NCI-H524 treated with DMSO at 0.1 percent for 48 hours (cell line): ENCODE results near the gene FUT9.
A peak's percentile ranks its signal among the peaks of the same experiment; 100 is the strongest.

Experiments used
- DNase-seq: peaks from one replicate; lab custom pipeline; 2025; lab: John Stamatoyannopoulos, UW

FUT9 gene

DNA sequence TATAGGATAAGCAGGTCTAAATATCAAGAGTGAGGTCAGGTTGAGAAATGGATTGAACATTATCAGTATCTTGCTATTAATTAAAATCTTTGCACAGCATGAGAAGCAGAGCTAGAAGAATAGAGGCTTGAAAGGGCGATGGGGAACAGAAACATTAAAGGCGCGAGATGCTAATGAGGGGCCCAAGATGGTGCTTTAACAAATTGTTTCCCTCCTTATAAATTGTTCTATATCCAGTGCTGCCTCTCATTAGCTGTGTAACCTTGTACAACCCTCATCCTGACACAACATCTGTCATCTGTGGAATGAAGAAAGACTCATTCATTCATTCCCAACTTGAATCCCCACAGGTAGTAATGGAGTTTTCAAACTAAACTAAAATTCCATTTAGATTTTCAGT, 57.8 kb downstream of the FUT9 start:
- no peak for DNase-seq

- no peak for DNase-seq
These were observed 58.2 kb downstream of the FUT9 start for GRCh38 chr6:96074006-96074405.

- no peak for DNase-seq
These were observed 60.1 kb downstream of the FUT9 start for GRCh38 chr6:96075826-96076225.

DNA sequence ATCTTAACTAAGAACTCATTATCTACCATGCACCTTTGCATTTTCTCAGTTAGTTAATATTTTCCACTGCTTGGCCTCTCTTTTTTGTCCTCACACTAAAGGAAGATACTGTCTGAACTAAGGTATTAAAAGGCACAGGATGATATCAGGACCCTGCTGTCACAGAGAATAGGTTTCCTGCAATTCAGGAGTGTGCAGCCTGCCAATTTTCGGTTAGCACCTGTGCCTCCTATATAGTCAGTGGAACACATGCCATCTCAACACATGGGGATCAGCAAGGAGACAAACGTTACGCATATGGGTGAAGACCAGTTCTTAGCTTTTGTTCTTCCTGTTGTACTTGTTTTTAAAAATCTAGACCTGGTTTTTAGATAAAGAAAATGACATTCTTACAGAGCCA, 71.0 kb downstream of the FUT9 start:
- DNase-seq: no peak

DNA sequence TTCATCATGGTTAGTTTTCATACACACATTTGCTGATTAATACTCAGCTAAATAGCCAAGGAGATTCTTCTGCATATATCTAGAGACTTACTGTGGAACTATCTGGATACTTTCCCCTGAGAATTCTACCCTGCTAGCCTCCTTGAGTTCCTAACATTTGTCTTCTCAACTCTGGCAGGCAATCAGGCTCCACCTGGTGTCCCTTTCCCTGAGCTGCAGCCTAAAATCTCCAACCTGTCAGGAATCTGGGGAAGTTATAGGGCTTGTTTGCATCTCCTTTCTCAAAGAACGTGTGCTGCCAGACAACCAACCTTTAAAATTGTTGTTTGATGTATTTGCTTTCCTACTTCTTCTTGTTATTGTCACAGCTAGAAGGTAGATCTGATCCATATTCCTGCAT, 73.4 kb downstream of the FUT9 start:
- no peak for DNase-seq

GRCh38 chr6:96094077-96094476, 78.3 kb downstream of the FUT9 start:
- no peak for DNase-seq

DNA sequence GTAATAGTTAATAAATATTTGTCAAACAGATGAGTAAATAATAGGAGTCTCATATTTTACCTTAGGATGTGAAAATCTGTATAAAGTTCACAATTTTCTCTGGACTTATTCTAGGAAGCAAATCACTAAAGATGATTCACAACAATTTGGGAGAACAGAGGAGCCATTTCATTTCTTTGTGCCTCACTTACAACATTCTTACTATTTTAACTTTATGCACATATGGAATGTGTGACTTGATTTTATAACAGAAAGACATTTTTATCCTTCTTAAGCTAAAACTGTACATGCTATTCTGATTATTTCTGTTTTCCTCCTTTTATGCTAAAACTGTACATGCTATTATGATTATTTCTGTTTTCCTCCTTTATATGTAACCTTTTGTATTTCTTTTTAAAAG, 83.3 kb downstream of the FUT9 start:
- no peak for DNase-seq

DNA sequence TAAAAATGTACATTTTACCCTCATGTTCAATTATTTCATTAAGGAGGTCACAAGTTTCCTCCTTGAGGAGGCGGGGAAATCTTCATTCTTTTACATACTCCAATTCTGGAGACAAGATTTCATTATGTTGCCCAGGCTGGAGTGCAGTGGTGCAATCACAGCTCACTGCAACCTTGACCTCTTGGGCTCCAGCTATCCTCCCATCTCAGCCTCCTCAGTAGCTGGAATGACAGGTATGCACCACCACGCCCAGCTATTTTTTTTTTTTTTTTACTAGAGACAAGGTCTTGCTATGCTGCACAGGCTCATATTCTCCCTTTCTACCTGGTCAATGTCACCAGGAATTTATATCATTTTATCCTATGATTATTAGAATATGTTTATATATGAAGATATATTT, 85.8 kb downstream of the FUT9 start:
- DNase-seq: no peak

DNA sequence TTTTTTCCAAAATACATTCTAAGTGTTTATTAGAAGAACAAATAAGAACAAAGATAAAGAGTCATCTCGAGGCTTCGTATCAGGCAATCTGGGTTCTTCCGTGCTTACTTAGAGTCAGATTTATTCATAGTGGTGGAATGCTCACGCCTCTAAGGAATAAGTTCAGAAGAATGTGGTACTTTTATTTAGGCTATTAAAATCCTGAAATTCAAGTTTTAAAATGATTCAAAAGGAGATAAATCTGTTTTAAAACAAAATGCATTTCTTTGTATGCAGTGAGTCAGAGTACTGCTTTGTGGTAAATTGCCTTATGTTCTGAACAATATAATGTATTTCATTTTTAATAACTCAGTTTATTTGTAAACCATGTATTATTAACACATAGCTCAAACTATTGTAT, 89.1 kb downstream of the FUT9 start:
- DNase-seq: no peak

DNA sequence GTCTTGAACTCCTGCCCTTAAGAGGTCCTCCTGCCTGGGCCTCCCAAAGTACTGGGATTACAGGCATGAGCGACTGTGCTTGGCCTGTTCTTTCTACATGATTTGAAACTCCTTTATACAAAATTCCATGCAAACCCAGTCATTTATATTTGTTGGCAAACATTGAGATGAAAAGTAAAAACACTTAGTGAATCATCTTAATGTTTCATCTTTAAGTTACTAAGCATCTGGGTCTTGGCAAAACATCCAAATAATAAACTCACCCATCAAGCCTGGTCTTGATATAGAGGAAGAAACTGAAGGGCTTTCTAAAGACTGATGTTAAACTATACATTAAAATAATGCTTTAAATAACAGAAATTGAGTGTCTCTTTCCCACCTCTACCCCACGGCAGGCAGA, 95.1 kb downstream of the FUT9 start:
- no peak for DNase-seq

DNA sequence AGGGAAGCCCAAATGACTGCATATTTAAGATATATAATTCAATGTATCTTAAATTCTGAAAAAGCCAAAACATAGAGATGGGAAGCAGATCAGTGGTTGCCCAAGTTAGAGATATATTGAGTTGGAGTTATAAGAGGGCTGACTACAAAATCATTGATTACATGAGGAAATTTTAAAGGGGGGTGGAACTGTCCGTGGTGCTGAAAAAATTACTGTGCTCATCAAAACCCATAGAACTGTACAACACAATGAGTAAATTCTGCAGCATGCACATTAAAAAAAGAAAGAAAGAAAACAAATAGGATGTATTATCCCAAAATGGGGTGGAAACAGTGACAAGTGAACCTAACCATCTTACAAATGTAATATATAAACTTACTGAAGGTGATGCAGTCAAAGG, 100.9 kb downstream of the FUT9 start:
- no peak for DNase-seq

GRCh38 chr6:96124778-96125177, 109.0 kb downstream of the FUT9 start:
- no peak for DNase-seq

- DNase-seq: no peak
These were observed 122.6 kb downstream of the FUT9 start for GRCh38 chr6:96138406-96138805.

DNA sequence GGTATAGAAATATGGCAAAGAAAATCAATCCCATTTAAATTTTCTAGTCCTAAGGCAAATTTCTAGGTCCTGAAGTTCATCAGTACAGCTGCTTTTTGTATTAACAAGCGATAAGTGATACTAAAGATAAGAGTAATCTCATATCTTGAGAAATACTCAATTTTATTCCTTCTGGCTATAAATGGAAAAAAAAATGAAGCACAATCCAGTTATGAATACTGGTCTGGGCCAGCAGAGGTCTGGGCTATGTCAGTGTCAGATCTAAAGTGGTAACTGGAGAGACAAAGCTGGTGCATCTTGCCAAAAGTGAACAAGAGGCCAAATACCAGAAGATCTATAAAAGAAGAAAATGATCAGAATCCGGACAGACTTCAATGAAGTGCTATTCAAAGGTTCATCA, 126.4 kb downstream of the FUT9 start:
- DNase-seq: no peak

GRCh38 chr6:96150431-96150830, 134.7 kb downstream of the FUT9 start:
- DNase-seq: no peak

- no peak for DNase-seq
These were observed 135.9 kb downstream of the FUT9 start for GRCh38 chr6:96151707-96152106.

DNA sequence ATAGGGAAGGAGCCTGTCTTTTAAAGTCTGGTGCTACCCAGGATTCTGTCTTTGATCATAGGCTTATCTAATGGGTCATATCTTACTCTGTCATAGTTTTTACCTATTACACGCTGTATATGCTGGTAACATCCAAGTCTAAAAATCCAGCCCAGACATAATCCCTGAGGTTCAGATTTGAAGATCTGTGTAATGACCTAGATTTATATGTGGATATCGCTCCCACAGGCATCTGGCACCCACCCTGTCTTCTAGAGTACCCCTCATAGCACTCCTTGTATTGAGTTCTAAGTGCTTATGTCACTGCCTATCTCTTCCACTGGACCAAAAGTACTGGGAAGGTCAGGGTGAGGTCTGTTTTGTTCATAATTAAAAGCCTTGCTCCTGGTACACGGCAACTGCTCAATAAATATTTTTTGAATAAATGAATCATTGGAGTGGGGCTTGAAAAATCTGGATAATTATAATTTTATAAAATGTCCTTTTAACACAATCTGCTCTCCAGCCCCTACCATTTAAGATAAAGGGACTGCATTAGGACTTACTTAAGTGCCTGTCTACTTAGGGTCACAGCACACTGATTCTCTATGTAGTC, 136.4 kb downstream of the FUT9 start:
- no peak for DNase-seq

GRCh38 chr6:96153775-96154174, 138.0 kb downstream of the FUT9 start:
- no peak for DNase-seq

DNA sequence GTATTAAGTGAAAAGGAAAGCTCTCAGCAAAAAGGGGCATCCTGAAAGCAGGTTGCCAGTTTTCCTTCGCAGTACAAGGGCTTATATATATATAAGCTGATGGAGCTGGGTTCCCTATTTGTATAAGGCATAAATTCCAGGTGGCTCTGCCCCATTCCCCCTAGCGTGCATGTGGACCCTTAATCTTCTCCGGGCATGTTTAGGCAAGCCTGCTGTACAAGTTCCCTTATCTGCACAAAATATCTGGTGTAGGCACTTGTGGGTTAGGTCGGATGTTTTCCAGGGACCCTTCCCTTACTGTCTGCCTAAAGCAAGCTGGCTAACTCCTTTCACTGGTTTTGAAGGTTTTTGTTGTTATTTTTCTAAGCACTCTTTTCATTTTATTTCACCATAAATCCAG, 140.7 kb downstream of the FUT9 start:
- peak; percentile 41 for DNase-seq

DNA sequence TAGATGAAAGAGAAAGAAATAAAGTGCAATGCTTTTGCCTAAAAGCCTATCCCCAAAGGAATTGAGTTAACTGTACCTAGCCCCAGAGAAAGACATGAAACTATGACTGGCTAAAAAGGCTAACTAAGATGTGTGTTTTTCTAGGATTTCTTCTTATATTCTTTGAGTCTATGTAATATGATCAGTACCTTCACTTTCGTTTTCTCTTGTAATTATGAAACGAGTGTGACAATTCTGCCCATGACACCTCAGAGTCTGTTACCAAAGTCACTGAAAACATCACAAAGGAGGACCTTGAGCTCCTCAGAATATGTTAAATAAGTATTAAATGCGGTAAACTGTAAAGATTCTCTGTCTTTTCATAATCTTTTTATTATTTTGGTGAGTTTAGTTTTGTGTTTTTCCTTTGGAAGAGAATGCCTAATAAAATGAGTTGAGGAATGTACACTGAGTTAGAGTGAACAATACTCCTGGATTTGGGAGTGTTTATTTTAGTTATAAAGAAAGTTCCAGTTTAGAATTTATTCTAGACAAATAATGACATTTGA, 141.3 kb downstream of the FUT9 start:
- no peak for DNase-seq

DNA sequence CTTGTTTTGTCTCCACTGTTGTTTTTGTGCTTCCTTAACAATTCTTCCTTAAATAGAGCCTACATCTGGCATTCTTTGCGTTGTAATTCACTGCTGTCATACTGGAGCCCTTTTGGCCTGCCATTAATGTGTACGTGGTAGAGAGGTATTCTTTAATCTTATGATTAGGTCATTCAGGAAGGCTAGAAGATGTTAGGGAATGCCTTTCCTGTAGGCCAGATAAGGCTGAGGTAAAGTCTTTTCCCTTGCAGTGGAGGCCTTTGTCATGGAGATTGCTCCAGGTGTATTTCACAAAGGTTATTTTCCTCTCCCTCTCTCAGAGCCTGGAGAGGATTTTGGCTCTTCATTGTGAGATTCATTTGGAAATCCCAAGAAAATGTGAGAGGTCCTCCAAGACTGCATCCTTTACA, 146.9 kb downstream of the FUT9 start:
- DNase-seq: no peak

DNA sequence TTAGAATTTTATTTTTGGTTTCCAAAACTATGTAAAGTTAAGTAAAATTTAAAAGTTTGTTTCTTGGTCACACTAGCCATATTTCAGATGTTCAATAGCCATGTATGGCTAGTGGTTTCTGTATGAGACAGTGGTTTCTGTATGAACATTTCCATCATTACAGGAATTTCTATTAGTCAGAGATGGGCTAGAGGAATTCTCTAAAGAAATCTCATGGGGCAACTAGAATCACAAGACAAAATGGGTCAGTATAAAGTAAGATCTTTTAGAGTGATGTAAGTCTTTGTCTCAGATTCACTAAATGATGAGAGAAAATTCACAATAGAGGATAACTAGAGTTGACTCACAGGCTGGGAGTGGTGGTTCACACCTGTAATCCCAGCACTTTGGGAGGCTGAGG, 149.0 kb downstream of the FUT9 start:
- no peak for DNase-seq

DNA sequence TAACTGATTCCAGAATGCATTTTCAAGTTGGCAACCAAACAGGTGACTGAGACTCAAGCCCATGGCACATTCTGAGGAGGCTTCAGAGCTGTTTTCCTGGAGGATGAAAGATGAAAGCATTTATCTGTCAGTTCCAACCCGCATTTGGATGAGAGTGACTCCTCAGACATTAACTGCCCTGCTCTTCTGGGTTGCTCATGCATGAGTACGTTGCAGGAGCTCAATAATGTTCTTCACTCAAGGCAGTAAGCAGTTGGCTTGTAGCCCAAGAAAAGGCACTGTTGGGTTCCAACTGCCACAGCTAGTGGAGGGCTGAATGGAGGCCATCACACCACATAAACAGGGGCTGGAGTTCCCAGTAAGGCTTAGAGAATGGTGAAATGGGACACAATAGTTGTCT, 155.3 kb downstream of the FUT9 start:
- no peak for DNase-seq

DNA sequence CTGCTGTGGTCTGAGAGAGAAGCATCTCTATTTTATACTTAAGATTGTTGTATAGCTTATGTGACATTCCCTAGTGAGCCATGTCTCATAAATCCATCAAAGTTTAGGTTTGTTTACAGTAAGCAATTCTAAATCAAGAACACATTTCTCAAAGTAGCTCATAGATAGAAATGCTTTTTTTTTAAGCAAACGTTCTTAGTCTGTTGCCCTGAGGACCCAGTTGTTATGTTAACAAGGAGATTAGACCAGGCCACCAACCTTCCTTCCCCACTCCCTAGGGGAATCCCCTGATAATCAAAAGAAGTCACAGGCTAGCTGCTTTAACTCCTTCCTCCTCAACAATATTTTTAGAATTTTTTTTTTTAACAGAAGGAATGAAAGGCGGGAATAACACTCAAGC, 169.0 kb downstream of the FUT9 start:
- DNase-seq: no peak

DNA sequence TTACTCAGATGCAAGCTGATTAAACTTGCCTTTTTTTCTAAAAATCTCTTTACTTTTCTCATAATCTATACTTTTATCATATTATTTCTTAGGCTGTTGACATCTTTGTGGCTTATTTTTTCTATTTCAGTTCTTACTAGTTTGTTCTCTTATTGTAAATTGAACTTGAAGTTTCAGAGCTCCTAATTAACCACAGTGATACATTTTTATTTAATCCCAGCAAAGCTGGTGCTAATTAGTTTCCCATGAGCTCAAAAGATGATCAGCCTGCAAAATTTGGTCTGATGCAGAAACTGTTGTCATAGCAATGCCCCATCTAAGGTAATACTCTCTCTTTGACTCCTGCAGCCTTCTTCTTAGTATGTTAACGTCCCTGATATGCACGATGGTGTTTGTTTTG, 170.3 kb downstream of the FUT9 start:
- DNase-seq: no peak
